ENCODE data around the gene SDC4.

SDC4 gene

GRCh38 chr20:45337367-45338120 is 10.7 kb downstream of the SDC4 start:
- H3K9ac ChIP-seq (ENCODE audit: low read depth, low read length, poor library complexity, severe bottlenecking), result no peak overlapping the region
- no peak overlapping the region for H3K4me3 ChIP-seq (ENCODE audit: low read length, poor library complexity, severe bottlenecking)

GRCh38 chr20:45336530-45337366 is 11.5 kb downstream of the SDC4 start:
- no peak overlapping the region for H3K4me2 ChIP-seq (ENCODE audit: low read depth, low read length, poor library complexity, severe bottlenecking)
- no peaks in the 10 kb centered on the region for H3K9me3 ChIP-seq (ENCODE audit: insufficient read depth, low read depth, low read length)
- no peaks in the 10 kb centered on the region for H3F3A ChIP-seq (ENCODE audit: low read depth)
- TF ChIP-seq EZH2phosphoT487 (IDR thresholded peaks at IDR 0.05; ENCODE audit: borderline replicate concordance) (no peak), CTCF (conservative IDR thresholded peaks at IDR 0.05; ENCODE audit: low read length) (no peak)
- H4K20me1 ChIP-seq (ENCODE audit: insufficient read depth, low read length, poor library complexity, severe bottlenecking), result no peaks in the 10 kb centered on the region
- no peaks in the 10 kb centered on the region for H3K9me2 ChIP-seq (replicated peaks; ENCODE audit: low read depth, low read length)
- H3K27me3 ChIP-seq (ENCODE audit: insufficient read depth, low read length, poor library complexity, severe bottlenecking), result no peaks in the 10 kb centered on the region
- no peak overlapping the region for H3K4me3 ChIP-seq (ENCODE audit: low read length, poor library complexity, severe bottlenecking)
- no peaks in the 10 kb centered on the region for H3K79me2 ChIP-seq (ENCODE audit: insufficient read depth, low read length)
- H3K36me3 ChIP-seq (ENCODE audit: insufficient read depth, low read length), result no peaks in the 10 kb centered on the region
- no peak overlapping the region for H2AFZ ChIP-seq (ENCODE audit: low read length)
- H3K4me1 ChIP-seq (ENCODE audit: insufficient read depth, low read length, poor library complexity, severe bottlenecking), result peaks cover 2% of the 10 kb centered on the region
- H3K9ac ChIP-seq (ENCODE audit: low read depth, low read length, poor library complexity, severe bottlenecking), result no peak overlapping the region

More at GRCh38 chr20:45337367-45338120, 10.7 kb downstream of the SDC4 start:
- Histone ChIP-seq H3K27me3 (ENCODE audit: insufficient read depth, low read length, poor library complexity, severe bottlenecking) (no peaks in the 10 kb centered on the region), H2AFZ (ENCODE audit: low read length) (no peak overlapping the region), H3K4me2 (ENCODE audit: low read depth, low read length, poor library complexity, severe bottlenecking) (no peak overlapping the region), H3F3A (ENCODE audit: low read depth) (no peaks in the 10 kb centered on the region), H3K9me3 (ENCODE audit: insufficient read depth, low read depth, low read length) (no peaks in the 10 kb centered on the region), H3K36me3 (ENCODE audit: insufficient read depth, low read length) (no peaks in the 10 kb centered on the region), H4K20me1 (ENCODE audit: insufficient read depth, low read length, poor library complexity, severe bottlenecking) (no peaks in the 10 kb centered on the region), H3K79me2 (ENCODE audit: insufficient read depth, low read length) (no peaks in the 10 kb centered on the region), H3K4me1 (ENCODE audit: insufficient read depth, low read length, poor library complexity, severe bottlenecking) (peaks cover 5% of the 10 kb centered on the region), H3K9me2 (replicated peaks; ENCODE audit: low read depth, low read length) (no peaks in the 10 kb centered on the region)
- TF ChIP-seq CTCF (conservative IDR thresholded peaks at IDR 0.05; ENCODE audit: low read length), result no peak
- TF ChIP-seq EZH2phosphoT487 (IDR thresholded peaks at IDR 0.05; ENCODE audit: borderline replicate concordance), result no peak

GRCh38 chr20:45330476-45330875 is 17.7 kb downstream of the SDC4 start:
- Histone ChIP-seq H3K4me3 (ENCODE audit: low read length, poor library complexity, severe bottlenecking) (no peak overlapping the region), H3F3A (ENCODE audit: low read depth) (no peaks in the 10 kb centered on the region), H3K9ac (ENCODE audit: low read depth, low read length, poor library complexity, severe bottlenecking) (no peak overlapping the region), H3K9me2 (replicated peaks; ENCODE audit: low read depth, low read length) (no peaks in the 10 kb centered on the region), H3K4me2 (ENCODE audit: low read depth, low read length, poor library complexity, severe bottlenecking) (no peak overlapping the region), H3K27me3 (ENCODE audit: insufficient read depth, low read length, poor library complexity, severe bottlenecking) (no peaks in the 10 kb centered on the region), H3K79me2 (ENCODE audit: insufficient read depth, low read length) (no peaks in the 10 kb centered on the region), H2AFZ (ENCODE audit: low read length) (no peak overlapping the region), H3K36me3 (ENCODE audit: insufficient read depth, low read length) (no peaks in the 10 kb centered on the region), H4K20me1 (ENCODE audit: insufficient read depth, low read length, poor library complexity, severe bottlenecking) (no peaks in the 10 kb centered on the region), H3K9me3 (ENCODE audit: insufficient read depth, low read depth, low read length) (no peaks in the 10 kb centered on the region), H3K4me1 (ENCODE audit: insufficient read depth, low read length, poor library complexity, severe bottlenecking) (no peaks in the 10 kb centered on the region)
- no peak for TF ChIP-seq CTCF (conservative IDR thresholded peaks at IDR 0.05; ENCODE audit: low read length)
- TF ChIP-seq EZH2phosphoT487 (IDR thresholded peaks at IDR 0.05; ENCODE audit: borderline replicate concordance), result no peak

Data from Loucy (cell line).